GM23248 (cell line): ENCODE measurements around the gene MYO1D.

ENCODE experiments used
- EZH2 ChIP-seq: fragments of 200-600 bp; sonication (generic); IDR thresholded peaks from 2 replicates; pipeline ENCODE4 v1.6.1; 2018; ENCODE audit warnings: antibody characterized with exemption, mild to moderate bottlenecking; ENCODE audit not compliant: insufficient read depth, poor library complexity, severe bottlenecking
- EZH2phosphoT487 ChIP-seq: fragments of 200-600 bp; sonication (generic); IDR thresholded peaks from 2 replicates; pipeline ENCODE4 v1.6.1; 2018; ENCODE audit warnings: antibody characterized with exemption, moderate library complexity, mild to moderate bottlenecking, low read depth; ENCODE audit not compliant: insufficient read depth

GRCh38 chr17:32552280-32552679, 324.6 kb downstream of the MYO1D start:
- TF ChIP-seq EZH2, result no peak
- TF ChIP-seq EZH2phosphoT487, result no peak
